GM12878 (cell line): ENCODE results near the gene TARM1. TPM values are rescaled to one million over a fixed set of nuclear protein-coding genes. Genes with fewer than 3 reads are reported as not detected.
A peak's percentile ranks its signal among the peaks of the same experiment; 100 is the strongest.

ENCODE experiments used
- ATAC-seq: fragments of 200-7000 bp; cut with Tn5 transposase; 3 replicates; pipeline ENCODE4 v1.9.1; 2020; ENCODE audit warnings: mild to moderate bottlenecking, moderate library complexity
- BruUV-seq: library from RNA; stranded (reverse); fragments of 400-500 nt; replicated peaks from 2 replicates; lab custom pipeline; 2021; lab: Mats Ljungman, UMichigan
- CTCF ChIA-PET: fragments of 300-600 bp; sonication (Branson Sonifier 250); formaldehyde crosslinking; extraction: SDS; loops from one replicate; lab custom pipeline; 2021; ENCODE audit warnings: inconsistent platforms; lab: Yijun Ruan, JAX
- POLR2A ChIA-PET: fragments of 350-600 bp; formaldehyde crosslinking; extraction: SDS; loops from one replicate; lab custom pipeline; 2021; ENCODE audit warnings: inconsistent platforms; lab: Charles Lee
- RAD21 ChIA-PET: fragments of 300-600 bp; sonication (Branson Sonifier 250); formaldehyde crosslinking; loops from one replicate; lab custom pipeline; 2023; ENCODE audit warnings: antibody characterized with exemption; ENCODE audit not compliant: unreplicated experiment; lab: Charles Lee
- SMC1A ChIA-PET: fragments of 300-600 bp; sonication (Branson Sonifier 250); formaldehyde crosslinking; loops from one replicate; lab custom pipeline; 2023; ENCODE audit not compliant: unreplicated experiment, uncharacterized antibody; lab: Charles Lee
- DNase-seq: peaks from one replicate; pipeline ENCODE4 v3.0.0-alpha.2; 2011; ENCODE audit warnings: low read depth, low spot score
- FAIRE-seq: peaks from 3 replicates; lab custom pipeline; 2011; peaks lifted over from hg19 to GRCh38; lab: Jason Lieb, UNC
- H2AFZ ChIP-seq: 2 replicates; pipeline ENCODE4 v1.6.0; 2011; ENCODE audit warnings: low read depth, low read length, control low read depth; ENCODE audit not compliant: control insufficient read depth
- H3K27ac ChIP-seq: 2 replicates; pipeline ENCODE4 v1.5.1; 2011; ENCODE audit warnings: control low read depth; ENCODE audit not compliant: control insufficient read depth, insufficient read depth
- H3K27me3 ChIP-seq, 2 experiments: replicated peaks in 1 of 2; 2 replicates each; pipeline versions ENCODE4 v1.6.0 to v1.6.1; 2011; ENCODE audit warnings: low read length in 1 of 2; ENCODE audit not compliant: control insufficient read depth in 2 of 2, insufficient read depth in 2 of 2
- H3K36me3 ChIP-seq, 2 experiments: 2 replicates each; pipeline ENCODE4 v1.5.1; 2011; ENCODE audit warnings: low read length in 1 of 2; ENCODE audit not compliant: control insufficient read depth in 2 of 2, insufficient read depth in 2 of 2
- H3K4me1 ChIP-seq: 2 replicates; pipeline ENCODE4 v1.6.1; 2011; ENCODE audit warnings: mild to moderate bottlenecking, low read length, moderate library complexity, mixed read lengths; ENCODE audit not compliant: control insufficient read depth, insufficient read depth
- H3K4me2 ChIP-seq: 2 replicates; pipeline ENCODE4 v1.6.0; 2011; ENCODE audit warnings: control low read depth; ENCODE audit not compliant: control insufficient read depth, insufficient read depth
- H3K4me3 ChIP-seq: fragments of 200-600 bp; sonication (generic); 2 replicates; pipeline ENCODE4 v1.5.1; 2016
- H3K79me2 ChIP-seq: 2 replicates; pipeline ENCODE4 v1.6.0; 2011; ENCODE audit warnings: low read length; ENCODE audit not compliant: control insufficient read depth, insufficient read depth
- H3K9ac ChIP-seq: 2 replicates; pipeline ENCODE4 v1.8.0; 2011; ENCODE audit warnings: low read length, control low read depth, mixed read lengths; ENCODE audit not compliant: control insufficient read depth, insufficient read depth
- H3K9me3 ChIP-seq: replicated peaks from 3 replicates; pipeline ENCODE4 v1.5.1; 2011; ENCODE audit warnings: mild to moderate bottlenecking, low read length; ENCODE audit not compliant: control insufficient read depth, insufficient read depth
- H4K20me1 ChIP-seq: 2 replicates; pipeline ENCODE4 v1.6.0; 2011; ENCODE audit not compliant: control insufficient read depth, insufficient read depth
- CBFB ChIP-seq: IDR thresholded peaks from 2 replicates; pipeline ENCODE4 v1.6.1; 2016; ENCODE audit warnings: antibody characterized with exemption, low read depth
- IKZF2 ChIP-seq, 2 experiments: fragments of 450-650 bp; IDR thresholded peaks; 2 replicates each; pipeline ENCODE4 v1.6.1; 2017; ENCODE audit warnings: mild to moderate bottlenecking in 2 of 2, moderate library complexity in 2 of 2
- MAX ChIP-seq: IDR thresholded peaks from 2 replicates; pipeline ENCODE4 v1.6.1; 2012; ENCODE audit warnings: low read depth, low read length, improper control_type of control experiment
- MEF2A ChIP-seq: IDR thresholded peaks from 2 replicates; pipeline ENCODE4 v1.6.1; 2011; ENCODE audit warnings: low read depth, mild to moderate bottlenecking, low read length, moderate library complexity; ENCODE audit not compliant: insufficient read depth
- POLR2A ChIP-seq: IDR thresholded peaks from 2 replicates; pipeline ENCODE4 v1.6.1; 2011; ENCODE audit warnings: low read depth, mild to moderate bottlenecking, low read length
- WGBS: methylation state at CpG from one replicate; pipeline ENCODE4 v1.1.6; 2016; ENCODE audit warnings: low lambda C conversion rate; ENCODE audit not compliant: insufficient replicate concordance, insufficient coverage; ENCODE audit errors: missing lambda C conversion rate; 5-methylcytosine and 5-hydroxymethylcytosine counted together
- in situ Hi-C: fragments of 300-500 bp; cut with MboI; formaldehyde crosslinking; loops from 9 replicates; pipeline ENCODE4 v1.14.3; 2018; ENCODE audit warnings: mixed read lengths
- intact Hi-C: fragments of 100-400 bp; cut with micrococcal nuclease; formaldehyde crosslinking; loops from one replicate; pipeline ENCODE4 v1.14.2; 2022; ENCODE audit not compliant: unreplicated experiment
- polyA plus RNA-seq, 11 experiments: library from polyadenylated mRNA; depleted of rRNA in 4 of 11; unstranded in 6 of 11; stranded (reverse) in 5 of 11; fragments of >200 nt; fragmentation: Nextera tagmentation in 4 of 11; fragmentation: Illumina TruSeq in 1 of 11; extraction: Ambion mirVana in 4 of 11; extraction: Trizol in 1 of 11; gene quantifications; 1 replicate in 1 of 11; 2 replicates in 10 of 11; pipeline versions ENCODE4 v1.2.1 to v1.2.3, GENCODE V29; 2011 to 2016; ENCODE audit warnings: inconsistent platforms in 2 of 11, missing spikeins in 2 of 11, low read depth in 1 of 11
- total RNA-seq, 4 experiments: library from RNA; depleted of rRNA in 3 of 4; stranded (reverse); fragments of >200 nt in 3 of 4; fragmentation: Illumina TruSeq in 1 of 4; extraction: Trizol in 1 of 4; gene quantifications; 2 replicates each; pipeline versions ENCODE4 v1.2.1 to v1.2.3, GENCODE V29; 2013 to 2021

TARM1 gene
- total and polyA plus RNA-seq, 10 of the 15 experiments (the other 5 are each of a cell fraction or from before 2014, with no cell fraction given), result not detected

DNA sequence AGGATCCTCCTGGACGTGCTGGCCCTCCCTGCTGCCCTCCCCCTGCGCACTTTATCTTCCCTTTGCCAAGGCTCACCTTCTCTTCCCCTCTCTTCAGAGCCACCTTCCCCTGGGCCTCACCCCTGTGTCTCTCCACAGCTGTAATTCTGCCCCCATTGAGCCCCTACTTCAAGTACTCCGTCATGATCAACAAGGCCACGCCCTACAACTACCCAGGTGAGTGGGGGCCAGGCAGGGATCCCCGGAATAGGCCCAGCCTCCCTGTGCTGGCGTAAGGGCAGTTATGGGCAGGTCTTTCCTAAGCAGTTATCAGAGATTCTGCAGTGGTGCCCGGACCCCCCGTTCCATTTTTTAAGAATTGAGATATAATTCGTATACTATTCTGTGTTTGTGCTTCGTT is 24.6 kb upstream of the TARM1 start:
- H3K9me3 ChIP-seq, result no peaks in the 10 kb centered on the region
- H3K79me2 ChIP-seq, result peaks cover 9% of the 10 kb centered on the region
- H3K4me1 ChIP-seq, result no peaks in the 10 kb centered on the region
- H4K20me1 ChIP-seq, result no peaks in the 10 kb centered on the region; the same call in 1 of the 2 replicates
- no peak overlapping the region for H3K9ac ChIP-seq
- H3K27ac ChIP-seq, result no peak overlapping the region
- ATAC-seq, result no peak
- ChIA-PET SMC1A (no interaction called here), RAD21 (no interaction called here), CTCF (no interaction called here), POLR2A (no interaction called here)
- no peaks in the 10 kb centered on the region for H3K27me3 ChIP-seq
- intact Hi-C loops (loop anchor here (10.0 kb wide), 2 partner anchors 581 to 1001 kb away; partner anchors contain the start of gene ZNF160), in situ Hi-C loops (no loop called here)
- 84% methylated on average over 10 of the region's 10 CpGs for WGBS
- no peak for FAIRE-seq
- TF ChIP-seq POLR2A (0 out of 2 replicates have a peak, but pooled peaks have one; percentile 20), MEF2A (no peak)
- H3K36me3 ChIP-seq, result peaks cover 14 to 16% of the 10 kb centered on the region in 2 experiments; a peak in 3 of 4 replicates
- BruUV-seq, result no TSS peak
- no peak for DNase-seq
- no peak overlapping the region for H3K4me2 ChIP-seq
- H3K4me3 ChIP-seq, result no peak overlapping the region
- H2AFZ ChIP-seq, result no peak overlapping the region

GRCh38 chr19:54104998-54105715 is 24.0 kb upstream of the TARM1 start:
- Histone ChIP-seq H4K20me1 (no peaks in the 10 kb centered on the region; the same call in 1 of the 2 replicates), H3K79me2 (peaks cover 9% of the 10 kb centered on the region), H3K27ac (no peak overlapping the region), H3K9me3 (no peaks in the 10 kb centered on the region), H3K27me3 (no peaks in the 10 kb centered on the region), H3K9ac (no peak overlapping the region), H3K4me2 (no peak overlapping the region), H2AFZ (no peak overlapping the region), H3K4me3 (no peak overlapping the region), H3K36me3 (peaks cover 9 to 15% of the 10 kb centered on the region in 2 experiments; a peak in 3 of 4 replicates), H3K4me1 (no peaks in the 10 kb centered on the region)
- 89% methylated on average over 11 of the region's 11 CpGs for whole genome bisulfite sequencing
- no peak for FAIRE-seq
- DNase-seq, result no peak
- ChIA-PET RAD21 (no interaction called here), SMC1A (no interaction called here), CTCF (interaction anchor here (1.1 kb wide), 1 partner anchor 31 kb away, joined by 3 read pairs; no protein-coding TSS in a partner anchor), POLR2A (no interaction called here)
- no peak for ATAC-seq
- in situ Hi-C loops, result no loop called here
- no peak for TF ChIP-seq CBFB
- no peak for TF ChIP-seq MAX
- no peak for TF ChIP-seq IKZF2 (IDR thresholded peaks at IDR 0.05)
- no TSS peak for BruUV-seq
- intact Hi-C loops, result loop anchor here (10.0 kb wide), 2 partner anchors 580 to 1000 kb away; partner anchors contain the start of gene ZNF160
